Caco-2 (cell line): Measurements from ENCODE around the gene EZR. TPM values are rescaled to one million over a fixed set of nuclear protein-coding genes. Genes with fewer than 3 reads are reported as not detected.

ENCODE experiments used
- BruUV-seq: library from RNA; stranded (reverse); fragments of 400-500 nt; replicated peaks from 2 replicates; lab custom pipeline; 2021; lab: Mats Ljungman, UMichigan
- CTCF ChIA-PET: fragments of 300-600 bp; sonication (Branson Sonifier 250); formaldehyde crosslinking; loops from one replicate; lab custom pipeline; 2022; ENCODE audit warnings: antibody characterized with exemption; lab: Charles Lee
- POLR2A ChIA-PET: fragments of 300-600 bp; sonication (Branson Sonifier 250); formaldehyde crosslinking; loops from one replicate; lab custom pipeline; 2022; ENCODE audit warnings: antibody characterized with exemption; lab: Charles Lee
- DNase-seq, 2 experiments: peaks; one replicate each; pipeline versions ENCODE4 v3.0.0 to v3.0.0-alpha.2; 2020 to 2022
- H3K27me3 ChIP-seq: replicated peaks from 2 replicates; pipeline ENCODE4 v1.6.0; 2011; ENCODE audit warnings: low read length; ENCODE audit not compliant: control insufficient read depth, insufficient read depth
- H3K36me3 ChIP-seq: 2 replicates; pipeline ENCODE4 v1.5.1; 2011; ENCODE audit warnings: low read length; ENCODE audit not compliant: control insufficient read depth, insufficient read depth
- H3K4me1 ChIP-seq: fragments of 250-450 bp; sonication (Bioruptor Pico); 2 replicates; pipeline ENCODE4 v1.5.1; 2020; ENCODE audit warnings: mild to moderate bottlenecking
- H3K4me3 ChIP-seq: 2 replicates; pipeline ENCODE4 v1.5.1; 2011; ENCODE audit warnings: low read depth, mild to moderate bottlenecking, control low read depth, low read length
- H3K9me3 ChIP-seq: fragments of 250-450 bp; sonication (Bioruptor Pico); 2 replicates; pipeline ENCODE4 v1.5.1; 2020; ENCODE audit warnings: mild to moderate bottlenecking, moderate library complexity
- H3K27ac Mint-ChIP-seq: one replicate; pipeline ENCODE4 v1.8.0; 2022; ENCODE audit warnings: mixed read lengths; ENCODE audit not compliant: unreplicated experiment
- H3K27me3 Mint-ChIP-seq: one replicate; pipeline ENCODE4 v1.8.0; 2022; ENCODE audit warnings: mixed read lengths; ENCODE audit not compliant: insufficient read depth, unreplicated experiment
- H3K36me3 Mint-ChIP-seq: one replicate; pipeline ENCODE4 v1.8.0; 2022; ENCODE audit warnings: mild to moderate bottlenecking, mixed read lengths; ENCODE audit not compliant: insufficient read depth, unreplicated experiment
- H3K4me1 Mint-ChIP-seq: one replicate; pipeline ENCODE4 v1.8.0; 2022; ENCODE audit warnings: low read depth, mixed read lengths; ENCODE audit not compliant: unreplicated experiment
- H3K4me3 Mint-ChIP-seq: one replicate; pipeline ENCODE4 v1.8.0; 2022; ENCODE audit warnings: mild to moderate bottlenecking, moderate library complexity, mixed read lengths; ENCODE audit not compliant: unreplicated experiment
- H3K9me3 Mint-ChIP-seq: one replicate; pipeline ENCODE4 v1.8.0; 2022; ENCODE audit warnings: mixed read lengths; ENCODE audit not compliant: unreplicated experiment
- CTCF ChIP-seq, 2 experiments: fragments of 200-600 bp in 1 of 2; IDR thresholded peaks; 1 replicate in 1 of 2; 2 replicates in 1 of 2; pipeline versions ENCODE4 v1.5.1 to v1.8.0; 2011 to 2022; ENCODE audit warnings: antibody characterized with exemption in 1 of 2, control low read depth in 1 of 2, inconsistent platforms in 1 of 2, low read depth in 1 of 2, low read length in 1 of 2, mild to moderate bottlenecking in 1 of 2, moderate library complexity in 1 of 2; ENCODE audit not compliant: insufficient read depth in 1 of 2, severe bottlenecking in 1 of 2, unreplicated experiment in 1 of 2
- intact Hi-C: fragments of 100-400 bp; cut with micrococcal nuclease; formaldehyde crosslinking; loops from one replicate; pipeline ENCODE4 v1.10.0; 2022; ENCODE audit not compliant: unreplicated experiment
- total RNA-seq: library from RNA; stranded (reverse); gene quantifications from 2 replicates; pipeline ENCODE4 v1.2.3, GENCODE V29; 2022

The EZR gene
- total RNA-seq, 1 experiment from 2014 or later, result 290 TPM

GRCh38 chr6:158772851-158773371 is 46.3 kb downstream of the EZR start:
- peaks cover 12% of the 10 kb centered on the region for H3K4me1 Mint-ChIP-seq
- H3K4me1 ChIP-seq, result no peaks in the 10 kb centered on the region
- H3K36me3 Mint-ChIP-seq, result peaks cover 100% of the 10 kb centered on the region
- CTCF ChIA-PET, result no interaction called here
- H3K27ac Mint-ChIP-seq, result peak overlapping the region; percentile 77
- TF ChIP-seq CTCF (IDR thresholded peaks at IDR 0.05; ENCODE audit: insufficient read depth in 1 of 2, low read depth in 1 of 2, low read length in 1 of 2, severe bottlenecking in 1 of 2, unreplicated experiment in 1 of 2), result no peak
- no peak overlapping the region for H3K4me3 ChIP-seq
- H3K36me3 ChIP-seq, result peaks cover 25% of the 10 kb centered on the region
- DNase-seq, result peak in 1 of 2 experiments; percentile 34
- H3K9me3 Mint-ChIP-seq, result no peaks in the 10 kb centered on the region
- intact Hi-C loops, result no loop called here
- no peaks in the 10 kb centered on the region for H3K27me3 Mint-ChIP-seq
- BruUV-seq, result no TSS peak
- H3K4me3 Mint-ChIP-seq, result no peak overlapping the region
- H3K9me3 ChIP-seq, result no peaks in the 10 kb centered on the region
- POLR2A ChIA-PET, result no interaction called here
- no peaks in the 10 kb centered on the region; the same call in 1 of the 2 replicates for H3K27me3 ChIP-seq

GRCh38 chr6:158772172-158772571 is 47.0 kb downstream of the EZR start:
- H3K36me3 ChIP-seq, result peaks cover 26% of the 10 kb centered on the region
- intact Hi-C loops, result no loop called here
- TF ChIP-seq CTCF (IDR thresholded peaks at IDR 0.05; ENCODE audit: insufficient read depth in 1 of 2, low read depth in 1 of 2, low read length in 1 of 2, severe bottlenecking in 1 of 2, unreplicated experiment in 1 of 2), result no peak
- H3K4me1 Mint-ChIP-seq, result peaks cover 10% of the 10 kb centered on the region
- peak overlapping the region; percentile 13 for H3K4me3 Mint-ChIP-seq
- no peaks in the 10 kb centered on the region; the same call in 1 of the 2 replicates for H3K27me3 ChIP-seq
- no peaks in the 10 kb centered on the region for H3K4me1 ChIP-seq
- POLR2A ChIA-PET, result no interaction called here
- H3K27me3 Mint-ChIP-seq, result no peaks in the 10 kb centered on the region
- CTCF ChIA-PET, result no interaction called here
- no peak for DNase-seq
- no peaks in the 10 kb centered on the region for H3K9me3 Mint-ChIP-seq
- peaks cover 100% of the 10 kb centered on the region for H3K36me3 Mint-ChIP-seq
- BruUV-seq, result no TSS peak
- H3K9me3 ChIP-seq, result no peaks in the 10 kb centered on the region
- H3K27ac Mint-ChIP-seq, result peak overlapping the region; percentile 3
- no peak overlapping the region for H3K4me3 ChIP-seq

DNA sequence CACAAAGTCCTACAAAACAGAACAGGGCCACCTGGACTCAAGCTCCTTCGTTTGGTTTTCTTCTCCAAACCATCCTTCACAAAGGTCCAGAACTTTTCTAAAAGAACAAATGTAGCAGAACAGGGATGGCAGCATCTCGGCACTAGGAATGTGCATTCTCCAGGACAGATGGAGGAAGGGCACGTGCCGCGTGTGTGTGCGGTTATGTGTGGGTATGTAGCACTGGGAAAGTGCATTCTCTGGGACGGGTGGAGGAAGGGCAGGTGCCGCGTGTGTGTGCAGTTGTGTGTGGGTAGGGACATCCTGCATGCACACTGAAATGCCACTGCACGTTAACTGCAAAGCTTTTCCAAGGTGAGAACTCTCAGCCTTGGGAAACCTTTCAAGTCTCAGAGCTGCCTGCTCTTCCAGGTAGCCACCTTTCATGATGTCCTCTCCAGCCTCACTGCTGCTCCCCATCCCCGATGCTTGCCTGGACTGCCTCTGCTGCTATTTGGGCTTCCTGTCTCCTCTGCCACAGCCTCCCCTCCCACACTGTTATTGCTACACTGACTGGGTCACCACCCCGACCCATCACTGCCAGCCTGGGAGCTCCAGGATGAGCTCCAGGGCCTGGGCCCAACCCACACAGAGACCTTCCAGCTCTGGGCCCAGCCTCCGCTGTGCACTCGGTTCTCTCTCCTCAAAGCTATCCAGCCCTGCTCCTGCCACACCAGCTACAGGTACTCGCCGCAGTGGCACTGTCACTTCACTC is 47.6 kb downstream of the EZR start:
- Histone ChIP-seq H3K4me3 (no peak overlapping the region), H3K27me3 (no peaks in the 10 kb centered on the region; the same call in 1 of the 2 replicates), H3K4me1 (no peaks in the 10 kb centered on the region), H3K9me3 (no peaks in the 10 kb centered on the region), H3K36me3 (peaks cover 24% of the 10 kb centered on the region)
- CTCF ChIA-PET, result no interaction called here
- H3K9me3 Mint-ChIP-seq, result no peaks in the 10 kb centered on the region
- H3K27me3 Mint-ChIP-seq, result no peaks in the 10 kb centered on the region
- intact Hi-C loops, result no loop called here
- POLR2A ChIA-PET, result no interaction called here
- H3K4me1 Mint-ChIP-seq, result peaks cover 7% of the 10 kb centered on the region
- no peak for DNase-seq
- H3K4me3 Mint-ChIP-seq, result peak overlapping the region; percentile 13
- BruUV-seq, result no TSS peak
- H3K36me3 Mint-ChIP-seq, result peaks cover 100% of the 10 kb centered on the region
- TF ChIP-seq CTCF (IDR thresholded peaks at IDR 0.05; ENCODE audit: insufficient read depth in 1 of 2, low read depth in 1 of 2, low read length in 1 of 2, severe bottlenecking in 1 of 2, unreplicated experiment in 1 of 2), result no peak
- H3K27ac Mint-ChIP-seq, result peak overlapping the region; percentile 46
